ENCODE data around the gene SEL1L. TPM values are rescaled to one million over a fixed set of nuclear protein-coding genes. Genes with fewer than 3 reads are reported as not detected.

The SEL1L gene
- total and polyA plus RNA-seq, 2 donors (not counting 3 experiments of a cell fraction or from before 2014, with no cell fraction given): 15.0 to 95.0 TPM

DNA sequence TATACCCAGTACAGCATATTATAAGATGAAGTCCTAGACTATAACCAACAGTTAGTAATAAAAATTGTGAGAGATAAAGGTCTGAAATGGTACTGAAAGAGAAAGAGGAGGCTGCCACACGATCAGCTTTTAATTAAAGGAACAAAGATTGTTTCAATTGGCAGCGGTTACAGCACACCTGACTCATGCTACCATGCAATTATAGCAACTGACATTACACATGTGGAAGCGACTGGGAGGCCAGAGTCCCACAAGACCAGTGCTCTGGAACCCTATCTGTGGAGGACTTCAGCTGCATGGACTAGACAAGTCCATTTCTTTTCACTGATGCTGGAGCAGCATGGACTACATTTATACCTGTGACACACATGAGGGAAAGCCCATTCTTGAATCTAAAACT, 55.2 kb downstream of the SEL1L start:
- H3K9me1 ChIP-seq (replicated peaks; ENCODE audit: control insufficient read depth, extremely low read depth, insufficient read depth, low read length): no peaks in the 10 kb centered on the region
- H3K4me3 ChIP-seq (replicated peaks in 1 of 3; ENCODE audit: insufficient read depth in 1 of 3, low read depth in 1 of 3, low read length in 3 of 3): no peak overlapping the region
- no peaks in the 10 kb centered on the region for H3K27me3 ChIP-seq (ENCODE audit: control insufficient read depth in 2 of 2, insufficient read depth in 2 of 2, low read length in 2 of 2)
- TF ChIP-seq JUN (IDR thresholded peaks at IDR 0.05; ENCODE audit: borderline replicate concordance, insufficient read depth, insufficient read length, low read depth) (no peak), EZH2 (IDR thresholded peaks at IDR 0.05; ENCODE audit: borderline replicate concordance, low read depth, low read length, severe bottlenecking) (no peak), MYC (IDR thresholded peaks at IDR 0.05; ENCODE audit: low read depth, low read length) (no peak), POLR2A (IDR thresholded peaks at IDR 0.05; ENCODE audit: low read depth, low read length) (no peak), GATA2 (IDR thresholded peaks at IDR 0.05; ENCODE audit: insufficient read depth, insufficient read length, low read depth, low read length) (no peak), FOS (IDR thresholded peaks at IDR 0.05; ENCODE audit: borderline replicate concordance, insufficient read depth, low read length) (no peak), POLR2AphosphoS5 (IDR thresholded peaks at IDR 0.05; ENCODE audit: insufficient read depth, low read depth, low read length) (no peak)
- TF ChIP-seq, protein P1, sequence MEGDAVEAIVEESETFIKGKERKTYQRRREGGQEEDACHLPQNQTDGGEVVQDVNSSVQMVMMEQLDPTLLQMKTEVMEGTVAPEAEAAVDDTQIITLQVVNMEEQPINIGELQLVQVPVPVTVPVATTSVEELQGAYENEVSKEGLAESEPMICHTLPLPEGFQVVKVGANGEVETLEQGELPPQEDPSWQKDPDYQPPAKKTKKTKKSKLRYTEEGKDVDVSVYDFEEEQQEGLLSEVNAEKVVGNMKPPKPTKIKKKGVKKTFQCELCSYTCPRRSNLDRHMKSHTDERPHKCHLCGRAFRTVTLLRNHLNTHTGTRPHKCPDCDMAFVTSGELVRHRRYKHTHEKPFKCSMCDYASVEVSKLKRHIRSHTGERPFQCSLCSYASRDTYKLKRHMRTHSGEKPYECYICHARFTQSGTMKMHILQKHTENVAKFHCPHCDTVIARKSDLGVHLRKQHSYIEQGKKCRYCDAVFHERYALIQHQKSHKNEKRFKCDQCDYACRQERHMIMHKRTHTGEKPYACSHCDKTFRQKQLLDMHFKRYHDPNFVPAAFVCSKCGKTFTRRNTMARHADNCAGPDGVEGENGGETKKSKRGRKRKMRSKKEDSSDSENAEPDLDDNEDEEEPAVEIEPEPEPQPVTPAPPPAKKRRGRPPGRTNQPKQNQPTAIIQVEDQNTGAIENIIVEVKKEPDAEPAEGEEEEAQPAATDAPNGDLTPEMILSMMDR (IDR thresholded peaks at IDR 0.05; ENCODE audit: extremely low read depth in 1 of 2, insufficient read depth in 1 of 2, low read depth in 1 of 2, low read length in 2 of 2): no peak
- TF ChIP-seq, protein P2, sequence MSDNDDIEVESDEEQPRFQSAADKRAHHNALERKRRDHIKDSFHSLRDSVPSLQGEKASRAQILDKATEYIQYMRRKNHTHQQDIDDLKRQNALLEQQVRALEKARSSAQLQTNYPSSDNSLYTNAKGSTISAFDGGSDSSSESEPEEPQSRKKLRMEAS (IDR thresholded peaks at IDR 0.05; ENCODE audit: insufficient read depth, insufficient read length): no peak
- H3K9me3 ChIP-seq (replicated peaks; ENCODE audit: control insufficient read depth, insufficient read depth, low read length): no peaks in the 10 kb centered on the region
- peaks cover 15 to 17% of the 10 kb centered on the region in 2 experiments for H3K36me3 ChIP-seq (ENCODE audit: control insufficient read depth in 2 of 2, extremely low read depth in 1 of 2, insufficient read depth in 2 of 2, low read length in 2 of 2)
- H3K4me2 ChIP-seq (ENCODE audit: insufficient read depth, low read length): no peak overlapping the region
- no peak overlapping the region for H3K27ac ChIP-seq (ENCODE audit: insufficient read depth, low read depth, low read length)
- FAIRE-seq: no peak
- no peaks in the 10 kb centered on the region for H4K20me1 ChIP-seq (replicated peaks; ENCODE audit: control insufficient read depth, extremely low read depth, insufficient read depth, low read length)
- dilution Hi-C loops (cut with MboI; ENCODE audit: extremely low pct_ligation_motif_present, low sequenced_read_pairs): no loop called here
- intact Hi-C loops (cut with micrococcal nuclease): no loop called here
- no peak for DNase-seq (ENCODE audit: low read depth, low spot score)
- no peak overlapping the region for H3K9ac ChIP-seq (replicated peaks; ENCODE audit: extremely low read depth, insufficient read depth, low read length)
- ChIA-PET CTCF (interaction anchor here (2.8 kb wide), 1 partner anchor 14 kb away, joined by 14 read pairs; no protein-coding TSS in a partner anchor), POLR2A (interaction anchor here (0.6 kb wide), 1 partner anchor 9 kb away, joined by 3 read pairs; no protein-coding TSS in a partner anchor)
- BruUV-seq (replicated peaks): no TSS peak
- no peaks in the 10 kb centered on the region for H3K4me1 ChIP-seq (ENCODE audit: control insufficient read depth, extremely low read depth, insufficient read depth, low read length)
- no peaks in the 10 kb centered on the region for H3K79me2 ChIP-seq (ENCODE audit: control insufficient read depth, insufficient read depth, low read length)
- no peak overlapping the region for H2AFZ ChIP-seq (ENCODE audit: low read depth, low read length)

Measured in endothelial cell of umbilical vein (primary cell).